ENCODE data around the gene PTPRR. TPM values are rescaled to one million over a fixed set of nuclear protein-coding genes. Genes with fewer than 3 reads are reported as not detected.

PTPRR gene
- total and polyA plus RNA-seq, 2 of the 4 experiments (the other 2 are of a cell fraction): 0.18 to 0.21 TPM

GRCh38 chr12:70763666-70764065 lies 156.9 kb downstream of the PTPRR start:
- Histone ChIP-seq H2BK20ac (ENCODE audit: low read depth, low read length) (no peak overlapping the region), H2BK5ac (ENCODE audit: low read depth, low read length, poor library complexity, severe bottlenecking) (no peak overlapping the region), H3K9me3 (ENCODE audit: control insufficient read depth, insufficient read depth, low read length) (no peaks in the 10 kb centered on the region), H3K4me2 (ENCODE audit: low read depth, low read length) (no peak overlapping the region), H2AK9ac (replicated peaks; ENCODE audit: low read depth, low read length, poor library complexity) (no peak overlapping the region), H3K36me3 (ENCODE audit: control insufficient read depth, insufficient read depth, low read length) (no peaks in the 10 kb centered on the region), H2BK15ac (ENCODE audit: low read depth, low read length) (no peak overlapping the region), H4K8ac (ENCODE audit: low read depth in 2 of 2, low read length in 2 of 2) (no peak overlapping the region), H3K4me1 (ENCODE audit: control insufficient read depth, insufficient read depth, low read length) (no peaks in the 10 kb centered on the region), H2BK120ac (ENCODE audit: low read depth, low read length) (no peak overlapping the region), H3K23ac (ENCODE audit: low read depth, low read length) (no peak overlapping the region), H3K18ac (ENCODE audit: low read depth, low read length) (no peak overlapping the region), H4K20me1 (ENCODE audit: insufficient read depth, low read length) (no peaks in the 10 kb centered on the region), H2AFZ (replicated peaks; ENCODE audit: low read length, poor library complexity) (no peak overlapping the region), H4K91ac (ENCODE audit: insufficient read depth, low read depth, low read length) (no peak overlapping the region), H3K27me3 (ENCODE audit: control insufficient read depth, insufficient read depth, low read length) (no peaks in the 10 kb centered on the region), H3K56ac (ENCODE audit: extremely low read depth, insufficient read depth, low read length) (no peak overlapping the region), H3K9me1 (ENCODE audit: insufficient read depth, low read length) (no peaks in the 10 kb centered on the region), H3K4me3 (ENCODE audit: insufficient read depth, low read depth, low read length) (no peak overlapping the region), H2AK5ac (ENCODE audit: low read depth, low read length) (no peak overlapping the region), H3K9ac (ENCODE audit: low read depth, low read length) (no peak overlapping the region), H3K14ac (replicated peaks; ENCODE audit: low read depth, low read length) (no peak overlapping the region), H3K27ac (ENCODE audit: insufficient read depth, low read length) (no peak overlapping the region), H3K79me1 (ENCODE audit: low read depth in 1 of 2, low read length in 2 of 2) (no peaks in the 10 kb centered on the region), H4K5ac (ENCODE audit: low read depth, low read length) (no peak overlapping the region), H3K4ac (ENCODE audit: low read depth, low read length) (no peak overlapping the region)
- WGBS, 2 experiments (ENCODE audit: extremely low coverage in 2 of 2, insufficient read length in 1 of 2): no CpG with 5 or more reads among the region's 2 CpGs
- no peak for ATAC-seq (ENCODE audit: low read depth)
- ChIA-PET POLR2A (ENCODE audit: unreplicated experiment) (no interaction called here), CTCF (no interaction called here)
- no peak for TF ChIP-seq SMC3 (IDR thresholded peaks at IDR 0.05; ENCODE audit: low read depth, low read length)
- no peak for TF ChIP-seq RFX5 (IDR thresholded peaks at IDR 0.05; ENCODE audit: low read depth, low read length)
- no peak for TF ChIP-seq USF2 (IDR thresholded peaks at IDR 0.05; ENCODE audit: low read depth, low read length)
- no peak for TF ChIP-seq BHLHE40 (IDR thresholded peaks at IDR 0.05; ENCODE audit: low read depth, low read length)
- no peak for TF ChIP-seq FOS (IDR thresholded peaks at IDR 0.05; ENCODE audit: low read depth, low read length)
- TF ChIP-seq RAD21 (IDR thresholded peaks at IDR 0.05; ENCODE audit: low read length): no peak
- no peak for TF ChIP-seq POLR2A (IDR thresholded peaks at IDR 0.05; ENCODE audit: low read depth, low read length)
- no peak for TF ChIP-seq RCOR1 (IDR thresholded peaks at IDR 0.05; ENCODE audit: insufficient replicate concordance, low read length)
- no peak for TF ChIP-seq MAZ (IDR thresholded peaks at IDR 0.05; ENCODE audit: borderline replicate concordance, low read depth, low read length)
- TF ChIP-seq MXI1 (IDR thresholded peaks at IDR 0.05; ENCODE audit: borderline replicate concordance, low read depth, low read length): no peak
- no peak for TF ChIP-seq CEBPB (IDR thresholded peaks at IDR 0.05; ENCODE audit: low read depth, low read length)
- no peak for TF ChIP-seq ELK1 (IDR thresholded peaks at IDR 0.05; ENCODE audit: borderline replicate concordance, low read depth, low read length)
- no peak for TF ChIP-seq CHD1 (IDR thresholded peaks at IDR 0.05; ENCODE audit: low read depth, low read length)
- no peak for TF ChIP-seq MAFK (IDR thresholded peaks at IDR 0.05; ENCODE audit: low read depth, low read length)
- TF ChIP-seq CTCF (conservative IDR thresholded peaks at IDR 0.05; ENCODE audit: low read depth, low read length): no peak
- no peak for TF ChIP-seq NFE2L2 (IDR thresholded peaks at IDR 0.05; ENCODE audit: low read depth, low read length)
- in situ Hi-C loops (cut with MboI; ENCODE audit: low sequenced_read_pairs) (no loop called here), dilution Hi-C loops (cut with HindIII; ENCODE audit: low sequenced_read_pairs, unreplicated experiment) (no loop called here), intact Hi-C loops (cut with micrococcal nuclease) (no loop called here)
- no peak for DNase-seq
- BruUV-seq (replicated peaks): no TSS peak

All from IMR-90 (cell line).